ENCODE data around the gene PCDH9. TPM values are rescaled to one million over a fixed set of nuclear protein-coding genes. Genes with fewer than 3 reads are reported as not detected.

PCDH9 gene
- total RNA-seq, 2 donors from 2014 or later, result 0.12 to 0.34 TPM

DNA sequence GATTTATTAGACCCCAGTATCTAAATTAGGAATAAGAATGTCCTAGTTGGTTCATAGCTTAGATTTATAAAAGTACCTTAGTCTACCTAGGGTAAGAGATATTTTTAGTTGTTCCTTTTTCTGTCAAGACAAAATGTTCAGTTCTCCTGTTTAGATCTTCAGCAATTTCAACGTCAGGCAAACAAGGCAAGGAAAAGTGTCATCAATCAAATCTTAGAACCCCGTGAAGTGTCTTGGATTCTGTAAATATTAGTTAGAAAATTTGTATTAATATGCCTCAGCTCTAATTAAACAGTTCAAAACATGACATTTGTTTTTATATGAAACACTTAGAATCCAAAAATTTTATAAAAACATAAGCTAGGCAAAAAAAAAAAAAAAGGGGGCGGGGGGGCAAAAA is 296.6 kb downstream of the PCDH9 start:
- Mint-ChIP-seq H3K27ac (no peak overlapping the region), H3K4me3 (no peak overlapping the region), H3K4me1 (ENCODE audit: low read depth) (no peaks in the 10 kb centered on the region), H3K27me3 (ENCODE audit: low read depth) (no peaks in the 10 kb centered on the region), H3K36me3 (ENCODE audit: insufficient read depth in 2 of 2) (no peaks in the 10 kb centered on the region), H3K9me3 (no peaks in the 10 kb centered on the region)
- DNase-seq (no peak), ATAC-seq (replicated peaks in 1 of 2) (no peak)

DNA sequence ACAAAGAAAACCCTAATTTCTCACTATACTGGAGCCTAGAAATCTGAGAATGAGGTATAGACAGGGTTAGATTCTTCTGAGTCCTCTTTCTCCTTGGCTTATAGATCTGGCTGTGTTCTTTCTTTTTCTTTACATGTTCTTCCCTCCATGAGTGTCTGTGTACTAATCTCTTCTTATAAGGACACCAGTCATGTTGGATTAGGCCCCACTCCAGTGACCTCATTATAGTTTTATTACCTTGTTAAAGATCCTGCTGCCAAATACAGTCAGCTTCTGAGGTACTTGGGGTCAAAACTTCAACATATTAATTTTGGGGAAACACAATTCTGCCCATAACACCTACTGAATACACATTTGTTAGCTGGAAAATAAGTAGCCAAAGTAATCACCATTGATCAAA is 302.6 kb downstream of the PCDH9 start:
- DNase-seq (no peak), ATAC-seq (replicated peaks in 1 of 2) (no peak)
- Mint-ChIP-seq H3K4me3 (no peak overlapping the region), H3K27ac (no peak overlapping the region), H3K36me3 (ENCODE audit: insufficient read depth in 2 of 2) (no peaks in the 10 kb centered on the region), H3K27me3 (ENCODE audit: low read depth) (no peaks in the 10 kb centered on the region), H3K4me1 (ENCODE audit: low read depth) (no peaks in the 10 kb centered on the region), H3K9me3 (no peaks in the 10 kb centered on the region)

DNA sequence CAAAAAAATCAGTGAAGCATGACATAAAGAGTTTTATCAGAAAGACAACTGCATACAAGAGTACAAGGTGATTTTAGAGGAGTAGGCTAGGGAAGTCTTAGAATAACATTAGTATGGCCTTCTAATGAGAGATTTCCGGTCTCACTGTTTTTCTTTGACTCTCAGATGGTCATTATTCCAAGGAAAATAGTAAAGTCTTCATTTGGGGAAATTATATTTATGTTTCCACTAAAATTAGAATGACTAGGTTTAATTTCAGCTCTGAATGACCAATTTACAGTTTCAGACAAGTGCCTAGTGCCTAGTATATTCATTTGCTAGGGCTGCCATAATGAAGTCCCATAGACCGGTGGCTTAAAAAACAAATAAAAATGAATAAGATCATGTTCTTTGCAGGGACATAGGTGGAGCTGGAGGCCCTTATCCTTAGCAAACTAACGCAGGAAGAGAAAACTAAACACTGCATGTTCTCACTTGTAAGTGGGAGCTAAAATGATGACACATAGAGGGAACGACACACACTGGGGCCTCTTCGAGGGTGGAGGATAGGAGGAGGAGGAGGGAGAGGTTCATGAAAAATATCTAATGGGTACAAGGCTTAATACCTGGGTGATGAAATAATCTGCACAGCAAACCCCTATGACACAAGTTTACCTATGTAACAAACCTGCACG is 303.1 kb downstream of the PCDH9 start:
- Mint-ChIP-seq H3K4me1 (ENCODE audit: low read depth) (no peaks in the 10 kb centered on the region), H3K4me3 (no peak overlapping the region), H3K9me3 (no peaks in the 10 kb centered on the region), H3K27ac (no peak overlapping the region), H3K27me3 (ENCODE audit: low read depth) (no peaks in the 10 kb centered on the region), H3K36me3 (ENCODE audit: insufficient read depth in 2 of 2) (no peaks in the 10 kb centered on the region)
- no peak for DNase-seq
- no peak for ATAC-seq (replicated peaks in 1 of 2)

DNA sequence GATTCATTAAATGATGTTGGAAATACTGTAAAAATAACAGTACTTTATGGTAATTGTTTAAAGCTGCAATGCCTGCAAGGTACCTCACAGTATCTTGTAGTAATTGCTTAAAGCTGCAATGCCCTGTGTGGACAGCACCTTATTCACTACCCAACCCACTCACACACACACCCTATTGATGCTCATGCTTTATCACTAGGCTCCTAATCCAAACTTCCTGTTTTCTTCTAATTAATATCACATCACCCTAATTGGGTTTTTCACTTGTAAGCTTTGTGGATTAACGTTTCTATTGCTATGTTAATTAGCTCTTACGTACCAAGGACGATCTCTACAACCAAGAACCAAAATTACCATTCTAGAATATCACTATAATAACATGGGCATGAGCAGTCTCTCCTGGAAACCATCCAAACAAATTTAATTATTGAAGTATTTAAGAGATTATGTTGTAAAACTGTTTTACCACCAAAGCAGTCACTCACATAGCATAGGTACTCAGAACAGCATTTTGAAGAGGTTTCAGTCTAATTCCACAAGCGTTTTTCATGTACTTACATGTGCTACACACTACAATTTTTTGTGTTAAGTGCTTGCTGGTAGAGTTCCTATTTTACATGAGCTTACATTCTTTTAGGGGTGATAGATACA is 303.8 kb downstream of the PCDH9 start:
- peak overlapping the region; percentile 54 for H3K27ac Mint-ChIP-seq
- H3K36me3 Mint-ChIP-seq (ENCODE audit: insufficient read depth in 2 of 2), result no peaks in the 10 kb centered on the region
- no peaks in the 10 kb centered on the region for H3K9me3 Mint-ChIP-seq
- no peak for ATAC-seq (replicated peaks in 1 of 2)
- H3K4me1 Mint-ChIP-seq (ENCODE audit: low read depth), result no peaks in the 10 kb centered on the region
- no peaks in the 10 kb centered on the region for H3K27me3 Mint-ChIP-seq (ENCODE audit: low read depth)
- no peak overlapping the region for H3K4me3 Mint-ChIP-seq
- no peak for DNase-seq

DNA sequence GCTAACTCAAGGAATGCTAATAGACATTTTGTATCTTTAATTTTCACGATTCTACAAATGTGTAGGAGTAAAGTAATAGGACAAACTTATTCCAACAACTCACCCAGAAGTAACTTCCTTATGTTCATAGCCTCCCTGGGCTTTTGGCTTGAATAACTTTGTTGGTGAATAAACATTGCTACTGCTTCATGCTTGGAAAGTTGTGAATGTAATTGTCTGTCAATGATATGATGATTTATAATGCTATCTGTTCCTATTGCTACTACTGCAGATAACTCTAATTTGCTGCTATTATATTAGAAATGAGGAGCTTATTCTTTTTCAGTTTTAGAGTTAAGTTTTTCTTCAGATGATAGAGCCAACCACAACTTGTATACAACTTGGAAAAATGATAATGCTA is 307.7 kb downstream of the PCDH9 start:
- no peak for DNase-seq
- H3K4me1 Mint-ChIP-seq (ENCODE audit: low read depth), result no peaks in the 10 kb centered on the region

DNA sequence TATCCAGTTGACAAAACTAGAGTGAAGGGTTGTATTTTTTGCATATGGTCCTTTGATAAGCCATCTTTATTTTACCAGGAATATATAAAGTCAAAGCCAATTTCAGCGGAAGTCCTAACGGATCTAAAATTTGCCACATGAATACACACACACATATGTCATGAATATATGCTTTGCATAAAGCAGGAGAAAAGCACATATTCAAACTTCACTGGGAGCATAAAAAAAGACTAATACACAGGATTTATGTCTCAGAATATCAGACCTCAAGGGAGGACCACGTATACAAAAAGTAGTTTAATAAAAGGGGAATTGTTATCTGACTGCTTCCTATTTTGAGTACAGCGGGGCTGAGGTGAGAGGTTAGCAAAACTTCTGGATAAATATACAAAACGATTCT is 308.7 kb downstream of the PCDH9 start:
- no peaks in the 10 kb centered on the region for H3K27me3 Mint-ChIP-seq (ENCODE audit: low read depth)
- ATAC-seq (replicated peaks in 1 of 2), result no peak
- H3K36me3 Mint-ChIP-seq (ENCODE audit: insufficient read depth in 2 of 2), result no peaks in the 10 kb centered on the region
- H3K4me1 Mint-ChIP-seq (ENCODE audit: low read depth), result no peaks in the 10 kb centered on the region
- no peak overlapping the region for H3K27ac Mint-ChIP-seq
- H3K9me3 Mint-ChIP-seq, result peaks cover 2 to 7% of the 10 kb centered on the region in 2 donors
- no peak for DNase-seq
- H3K4me3 Mint-ChIP-seq, result no peak overlapping the region

More for the DNA sequence above, 307.7 kb downstream of the PCDH9 start:
- H3K9me3 Mint-ChIP-seq, result peaks cover 2 to 7% of the 10 kb centered on the region in 2 donors
- H3K4me3 Mint-ChIP-seq, result no peak overlapping the region
- no peak for ATAC-seq (replicated peaks in 1 of 2)
- no peaks in the 10 kb centered on the region for H3K27me3 Mint-ChIP-seq (ENCODE audit: low read depth)
- no peaks in the 10 kb centered on the region for H3K36me3 Mint-ChIP-seq (ENCODE audit: insufficient read depth in 2 of 2)
- no peak overlapping the region for H3K27ac Mint-ChIP-seq

DNA sequence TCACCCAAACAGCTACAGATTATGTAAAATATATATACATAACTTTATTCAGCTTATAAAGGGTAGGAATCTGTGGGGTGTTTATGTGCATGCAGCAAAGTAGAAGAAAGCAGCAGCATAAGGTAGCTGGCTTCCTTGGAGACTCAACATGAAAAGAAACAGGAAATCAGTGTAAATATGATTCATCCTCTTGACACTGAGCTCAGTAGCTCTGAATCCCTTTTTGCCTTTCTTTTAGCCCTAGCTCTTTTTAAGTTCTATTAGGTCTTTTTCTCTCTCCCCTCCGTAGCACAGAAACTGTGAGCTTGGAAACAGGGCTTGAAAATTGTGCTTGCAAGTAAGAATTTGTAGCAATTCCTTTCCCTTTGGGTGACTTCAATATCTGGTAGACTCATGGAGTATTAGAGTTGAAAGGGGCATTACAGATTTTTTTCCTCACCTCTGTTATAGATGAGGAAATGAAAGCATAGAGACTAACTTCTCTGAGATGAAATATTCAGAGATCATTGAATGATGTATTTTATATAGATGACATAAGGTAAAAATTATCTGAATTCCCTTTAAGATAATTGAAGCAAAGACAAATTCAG is 314.4 kb downstream of the PCDH9 start:
- DNase-seq (no peak), ATAC-seq (replicated peaks in 1 of 2) (peak in 1 of 2 donors; percentile 56)
- no peak overlapping the region for H3K27ac Mint-ChIP-seq
- no peaks in the 10 kb centered on the region for H3K27me3 Mint-ChIP-seq (ENCODE audit: low read depth)
- H3K36me3 Mint-ChIP-seq (ENCODE audit: insufficient read depth in 2 of 2), result no peaks in the 10 kb centered on the region
- no peak overlapping the region for H3K4me3 Mint-ChIP-seq
- H3K9me3 Mint-ChIP-seq, result peaks cover 2 to 7% of the 10 kb centered on the region in 2 donors
- peaks cover 13% of the 10 kb centered on the region for H3K4me1 Mint-ChIP-seq (ENCODE audit: low read depth)

DNA sequence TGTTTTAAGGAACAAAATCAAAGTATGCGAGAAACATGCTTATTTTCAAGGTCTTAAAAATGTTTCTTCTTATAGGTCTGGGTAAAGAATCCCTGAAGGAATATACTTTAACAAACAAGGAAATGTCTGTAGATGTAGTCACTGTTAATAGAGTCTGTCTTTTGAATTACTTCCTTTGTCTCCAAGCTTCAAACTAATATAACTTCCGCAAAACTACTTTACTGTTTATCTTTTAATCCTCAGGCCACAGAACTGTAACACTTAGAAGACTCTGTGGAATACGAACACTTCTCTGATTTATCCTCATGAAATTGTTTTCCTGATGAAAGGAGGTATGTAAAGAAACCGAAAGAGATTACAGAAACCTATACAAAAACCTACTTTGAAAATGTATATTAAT is 316.0 kb downstream of the PCDH9 start:
- ATAC-seq (replicated peaks in 1 of 2), result no peak
- peaks cover 13% of the 10 kb centered on the region for H3K4me1 Mint-ChIP-seq (ENCODE audit: low read depth)
- H3K27ac Mint-ChIP-seq, result no peak overlapping the region
- H3K27me3 Mint-ChIP-seq (ENCODE audit: low read depth), result no peaks in the 10 kb centered on the region
- H3K36me3 Mint-ChIP-seq (ENCODE audit: insufficient read depth in 2 of 2), result peaks cover 0 to 2% of the 10 kb centered on the region in 2 donors
- H3K9me3 Mint-ChIP-seq, result peaks cover 3 to 7% of the 10 kb centered on the region in 2 donors
- H3K4me3 Mint-ChIP-seq, result no peak overlapping the region
- no peak for DNase-seq

DNA sequence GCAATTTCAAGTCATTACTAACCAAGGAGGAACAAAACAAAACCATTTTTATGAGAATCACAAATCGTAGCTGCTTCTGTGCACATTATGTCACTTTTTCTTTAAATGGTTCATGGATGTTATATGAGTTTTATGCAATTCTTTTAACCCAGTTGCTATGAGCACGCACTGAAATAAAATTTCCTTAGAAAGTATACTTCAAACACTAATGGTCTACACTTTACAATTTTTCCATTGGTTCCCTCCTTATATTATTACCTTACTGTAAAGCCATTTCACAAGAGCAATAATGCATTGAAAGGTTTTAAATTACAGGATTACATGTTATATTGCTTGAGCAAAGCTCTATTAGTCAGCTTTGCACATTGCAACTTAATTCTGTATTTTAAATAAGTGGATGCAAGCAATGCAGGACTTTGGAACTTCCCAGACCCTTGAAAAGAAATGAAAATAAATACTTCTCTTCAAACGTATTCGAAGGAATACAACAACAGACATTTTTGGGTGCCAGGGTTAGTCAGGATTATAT is 318.7 kb downstream of the PCDH9 start:
- Mint-ChIP-seq H3K36me3 (ENCODE audit: insufficient read depth in 2 of 2) (peaks cover 0 to 2% of the 10 kb centered on the region in 2 donors), H3K4me3 (no peak overlapping the region), H3K27me3 (ENCODE audit: low read depth) (no peaks in the 10 kb centered on the region), H3K4me1 (ENCODE audit: low read depth) (peaks cover 13% of the 10 kb centered on the region), H3K9me3 (peaks cover 0 to 2% of the 10 kb centered on the region in 2 donors), H3K27ac (no peak overlapping the region)
- DNase-seq, result no peak
- ATAC-seq (replicated peaks in 1 of 2), result no peak

DNA sequence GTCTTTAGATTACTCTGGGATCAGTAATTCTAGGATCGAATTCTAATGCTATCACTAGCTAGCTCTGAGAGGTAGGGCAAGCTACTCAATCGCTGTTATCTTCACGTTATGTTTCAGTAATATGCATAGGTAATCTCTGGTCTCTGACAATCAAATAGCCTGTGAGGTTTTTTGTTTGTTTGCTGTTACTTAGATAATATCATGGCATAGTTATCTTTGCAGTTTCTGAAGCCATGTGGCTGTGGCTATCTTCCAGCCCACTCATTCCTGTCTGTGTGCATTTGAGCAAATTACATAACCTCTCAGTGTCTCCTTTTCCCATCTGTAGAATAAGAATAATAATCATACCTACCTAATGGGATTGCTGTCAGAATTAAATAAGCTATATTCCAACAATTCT is 330.2 kb downstream of the PCDH9 start:
- no peaks in the 10 kb centered on the region for H3K9me3 Mint-ChIP-seq
- H3K36me3 Mint-ChIP-seq (ENCODE audit: insufficient read depth in 2 of 2), result no peaks in the 10 kb centered on the region
- no peak for ATAC-seq (replicated peaks in 1 of 2)
- H3K27me3 Mint-ChIP-seq (ENCODE audit: low read depth), result no peaks in the 10 kb centered on the region
- H3K27ac Mint-ChIP-seq, result no peak overlapping the region
- H3K4me3 Mint-ChIP-seq, result no peak overlapping the region
- no peaks in the 10 kb centered on the region for H3K4me1 Mint-ChIP-seq (ENCODE audit: low read depth)
- DNase-seq, result no peak

DNA sequence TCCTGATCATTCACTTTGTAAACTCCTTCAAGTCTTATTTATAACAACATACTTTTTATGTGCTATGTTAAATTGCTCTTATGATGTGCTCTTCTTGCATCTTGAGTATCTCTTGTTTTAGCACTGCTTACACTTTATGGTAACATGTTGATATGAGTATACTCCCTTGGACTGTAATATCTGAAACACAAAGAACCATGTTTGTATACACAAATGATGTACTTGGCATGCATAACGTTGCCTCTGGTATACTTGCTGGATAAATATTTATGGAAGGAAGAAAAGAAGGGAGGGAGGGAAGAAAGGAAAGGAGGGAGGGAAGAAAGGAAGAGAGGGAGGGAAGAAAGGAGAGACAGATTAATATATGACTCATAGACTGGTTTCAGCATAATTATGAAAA is 333.2 kb downstream of the PCDH9 start:
- ATAC-seq (replicated peaks in 1 of 2) (no peak), DNase-seq (no peak)
- no peak overlapping the region for H3K27ac Mint-ChIP-seq
- no peak overlapping the region for H3K4me3 Mint-ChIP-seq
- H3K9me3 Mint-ChIP-seq, result no peaks in the 10 kb centered on the region
- H3K27me3 Mint-ChIP-seq (ENCODE audit: low read depth), result no peaks in the 10 kb centered on the region
- no peaks in the 10 kb centered on the region for H3K4me1 Mint-ChIP-seq (ENCODE audit: low read depth)
- no peaks in the 10 kb centered on the region for H3K36me3 Mint-ChIP-seq (ENCODE audit: insufficient read depth in 2 of 2)

DNA sequence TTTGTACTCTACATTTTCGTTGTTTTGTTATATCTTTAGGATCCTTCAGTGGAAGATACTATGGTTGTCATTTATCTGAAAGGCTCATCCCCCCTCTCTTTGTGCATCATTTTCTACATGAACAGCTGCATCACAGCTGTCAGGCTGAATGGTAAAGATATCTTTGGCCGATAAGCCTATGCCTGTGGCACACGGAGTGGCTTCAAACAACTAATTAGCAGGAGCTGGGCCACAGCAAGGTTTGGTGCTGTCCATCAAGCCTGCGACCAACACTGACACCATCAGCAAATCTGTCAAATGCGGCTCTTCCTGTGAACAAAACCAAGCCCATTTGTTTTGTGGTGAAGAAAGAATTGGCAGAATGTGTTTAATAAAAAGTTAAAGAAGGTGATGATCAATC is 334.4 kb downstream of the PCDH9 start:
- no peak overlapping the region for H3K4me3 Mint-ChIP-seq
- H3K36me3 Mint-ChIP-seq (ENCODE audit: insufficient read depth in 2 of 2), result no peaks in the 10 kb centered on the region
- no peaks in the 10 kb centered on the region for H3K27me3 Mint-ChIP-seq (ENCODE audit: low read depth)
- H3K4me1 Mint-ChIP-seq (ENCODE audit: low read depth), result no peaks in the 10 kb centered on the region
- DNase-seq, result no peak
- no peak overlapping the region for H3K27ac Mint-ChIP-seq
- ATAC-seq (replicated peaks in 1 of 2), result no peak
- no peaks in the 10 kb centered on the region for H3K9me3 Mint-ChIP-seq

DNA sequence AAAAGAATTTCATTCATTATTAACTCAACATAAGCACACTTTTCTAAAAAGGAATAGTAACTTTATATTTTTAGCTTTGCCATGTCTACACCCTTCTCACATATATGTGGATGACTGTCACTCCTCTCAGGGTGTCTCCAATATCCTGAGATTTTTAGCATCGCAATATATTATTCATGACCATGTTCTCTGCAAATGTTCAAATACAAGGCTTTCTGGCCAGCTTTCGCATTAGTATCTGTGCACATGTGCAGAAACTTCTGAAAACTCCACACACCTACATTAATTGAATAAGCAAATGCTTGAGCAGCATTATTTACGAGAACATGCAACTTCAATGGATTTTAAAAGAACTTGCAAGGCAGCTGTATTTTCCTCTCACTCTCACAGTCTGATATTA is 334.8 kb downstream of the PCDH9 start:
- Mint-ChIP-seq H3K36me3 (ENCODE audit: insufficient read depth in 2 of 2) (no peaks in the 10 kb centered on the region), H3K4me3 (no peak overlapping the region)
- no peak for DNase-seq

More for the DNA sequence above, 334.8 kb downstream of the PCDH9 start:
- Mint-ChIP-seq H3K27me3 (ENCODE audit: low read depth) (no peaks in the 10 kb centered on the region), H3K9me3 (no peaks in the 10 kb centered on the region), H3K4me1 (ENCODE audit: low read depth) (no peaks in the 10 kb centered on the region), H3K27ac (no peak overlapping the region)
- no peak for ATAC-seq (replicated peaks in 1 of 2)
